K562 (cell line): Measurements from ENCODE around the gene ENOSF1. TPM values are rescaled to one million over a fixed set of nuclear protein-coding genes. Genes with fewer than 3 reads are reported as not detected.

Experiments used
- ATF3 ChIP-seq, 2 experiments: fragments of 450-650 bp in 1 of 2; sonication (generic) in 1 of 2; formaldehyde crosslinking in 1 of 2; IDR thresholded peaks in 1 of 2; conservative IDR thresholded peaks in 1 of 2; 2 replicates each; pipeline versions ENCODE4 v1.6.1 to v1.8.1; 2016 to 2023; ENCODE audit warnings: mild to moderate bottlenecking in 2 of 2, moderate library complexity in 2 of 2, inconsistent platforms in 1 of 2, missing genetic modification reagents in 1 of 2
- HOXB6 ChIP-seq: fragments of 250-450 bp; sonication (Bioruptor Pico); IDR thresholded peaks from 2 replicates; pipeline ENCODE4 v1.5.1; 2022; ENCODE audit warnings: mild to moderate bottlenecking, borderline replicate concordance
- KLF13 ChIP-seq: fragments of 450-650 bp; IDR thresholded peaks from 2 replicates; pipeline ENCODE4 v1.6.1; 2016; ENCODE audit warnings: missing genetic modification characterization, low read depth, mild to moderate bottlenecking, missing compliant biosample characterization, moderate library complexity, borderline replicate concordance
- MXD1 ChIP-seq: fragments of 250-450 bp; sonication (Bioruptor Pico); IDR thresholded peaks from 2 replicates; pipeline ENCODE4 v1.8.0; 2021; ENCODE audit warnings: borderline replicate concordance, mild to moderate bottlenecking, moderate library complexity; ENCODE audit not compliant: poor library complexity, severe bottlenecking
- NCOA2 ChIP-seq, 2 experiments: fragments of 450-650 bp; IDR thresholded peaks; 2 replicates each; pipeline ENCODE4 v1.6.1; 2018; ENCODE audit warnings: mild to moderate bottlenecking in 2 of 2, moderate library complexity in 1 of 2; ENCODE audit not compliant: partially characterized antibody in 2 of 2
- PYGO2 ChIP-seq: fragments of 450-650 bp; IDR thresholded peaks from 2 replicates; pipeline ENCODE4 v1.6.1; 2016; ENCODE audit warnings: mild to moderate bottlenecking, missing genetic modification characterization, moderate library complexity, missing compliant biosample characterization
- SNAPC5 ChIP-seq: fragments of 250-450 bp; sonication (Bioruptor Pico); IDR thresholded peaks from 2 replicates; pipeline ENCODE4 v1.8.0; 2021; ENCODE audit warnings: moderate library complexity, mild to moderate bottlenecking, inconsistent platforms
- ZBTB11 ChIP-seq, 3 experiments: fragments of 200-800 bp in 1 of 3; fragments of 250-450 bp in 1 of 3; fragments of 450-650 bp in 1 of 3; sonication (Bioruptor Pico) in 1 of 3; sonication (Bioruptor generic) in 1 of 3; formaldehyde crosslinking in 1 of 3; IDR thresholded peaks; 2 replicates each; pipeline versions ENCODE4 v1.6.1 to v1.8.0; 2016 to 2022; ENCODE audit warnings: mild to moderate bottlenecking in 2 of 3, missing genetic modification characterization in 2 of 3, missing compliant biosample characterization in 1 of 3, moderate library complexity in 1 of 3
- ZNF282 ChIP-seq: sonication (generic); formaldehyde crosslinking; IDR thresholded peaks from 2 replicates; pipeline ENCODE4 v1.8.1; 2023; ENCODE audit warnings: missing genetic modification reagents
- ZNF449 ChIP-seq: fragments of 250-450 bp; sonication (Bioruptor Pico); IDR thresholded peaks from 2 replicates; pipeline ENCODE4 v1.8.0; 2022; ENCODE audit warnings: moderate library complexity, mild to moderate bottlenecking, inconsistent platforms
- ZNF696 ChIP-seq: fragments of 250-450 bp; sonication (Bioruptor Pico); conservative IDR thresholded peaks from 2 replicates; pipeline ENCODE4 v1.4.0; 2020; ENCODE audit warnings: mild to moderate bottlenecking, moderate library complexity
- ZSCAN32 ChIP-seq: fragments of 450-650 bp; formaldehyde crosslinking; IDR thresholded peaks from 2 replicates; pipeline ENCODE4 v1.4.0; 2020; ENCODE audit warnings: mild to moderate bottlenecking, moderate library complexity
- polyA plus RNA-seq, 8 experiments: library from polyadenylated mRNA; depleted of rRNA in 4 of 8; stranded (reverse) in 5 of 8; unstranded in 3 of 8; fragments of >200 nt; fragmentation: Nextera tagmentation in 2 of 8; fragmentation: Illumina TruSeq in 1 of 8; extraction: Ambion mirVana in 2 of 8; extraction: Trizol in 1 of 8; gene quantifications; 2 replicates each; pipeline versions ENCODE4 v1.2.1 to v1.2.3, GENCODE V29; 2011 to 2014; ENCODE audit warnings: inconsistent platforms in 1 of 8, missing spikeins in 1 of 8
- total RNA-seq, 7 experiments: library from RNA; depleted of rRNA in 6 of 7; stranded (reverse); fragments of >200 nt in 6 of 7; fragmentation: Illumina TruSeq in 2 of 7; extraction: Trizol in 2 of 7; gene quantifications; 2 replicates each; pipeline versions ENCODE4 v1.2.1 to v1.2.3, GENCODE V29; 2011 to 2021; ENCODE audit warnings: low replicate concordance in 1 of 7

ENOSF1 gene
- total and polyA plus RNA-seq, 9 of the 15 experiments (the other 6 are each of a cell fraction or from before 2014, with no cell fraction given), result 15.5 to 66.4 (median 46.5) TPM

GRCh38 chr18:711657-712400 is 601 bp downstream of the ENOSF1 start (continued):
- TF ChIP-seq MXD1, result no peak
- TF ChIP-seq ZBTB11 (CRISPR knock-in tag; IDR thresholded peaks at IDR 0.05), result no peak; a peak in 1 of 6 replicates
- no peak for TF ChIP-seq ZNF696 (CRISPR knock-in tag)
- peak; percentile 42; the same call in 1 of the 2 replicates for TF ChIP-seq ATF3 (IDR thresholded peaks at IDR 0.05)
- TF ChIP-seq ATF3 (CRISPR knock-in tag; conservative IDR thresholded peaks at IDR 0.05), result no peak
- no peak for TF ChIP-seq ZNF282 (CRISPR knock-in tag)
- no peak for TF ChIP-seq ZSCAN32 (CRISPR knock-in tag)
- TF ChIP-seq ZNF449 (CRISPR knock-in tag), result no peak
- TF ChIP-seq NCOA2 (IDR thresholded peaks at IDR 0.05; ENCODE audit: partially characterized antibody in 2 of 2), result no peak
- no peak for TF ChIP-seq HOXB6
- no peak for TF ChIP-seq SNAPC5 (CRISPR knock-in tag)
- TF ChIP-seq PYGO2 (tag), result no peak
- TF ChIP-seq KLF13 (tag), result no peak
